ACC112 (cell line): Measurements from ENCODE around the gene TSHB.
"Not testable (repeated sequence)": the region's sequence is repeated elsewhere in the genome, so short reads cannot be mapped to it uniquely, and the experiment has no call there.

Experiments used
- H2AFZ ChIP-seq: fragments of 200-600 bp; sonication (generic); one replicate; pipeline ENCODE4 v1.6.0; 2017; ENCODE audit warnings: antibody characterized with exemption, low read length; ENCODE audit not compliant: unreplicated experiment
- H3K27ac ChIP-seq: fragments of 200-600 bp; sonication (generic); 2 replicates; pipeline ENCODE4 v1.5.1; 2014; ENCODE audit warnings: low read depth, mild to moderate bottlenecking, antibody characterized with exemption, low read length, moderate library complexity
- H3K27me3 ChIP-seq: fragments of 200-600 bp; sonication (generic); 2 replicates; pipeline ENCODE4 v1.6.1; 2014; ENCODE audit warnings: mild to moderate bottlenecking, antibody characterized with exemption, low read length, moderate library complexity, mixed read lengths; ENCODE audit not compliant: insufficient read depth
- H3K36me3 ChIP-seq: fragments of 200-600 bp; sonication (generic); 2 replicates; pipeline ENCODE4 v1.6.1; 2016; ENCODE audit warnings: mild to moderate bottlenecking, antibody characterized with exemption, low read length, moderate library complexity, mixed read lengths; ENCODE audit not compliant: insufficient read depth
- H3K4me1 ChIP-seq: fragments of 200-600 bp; sonication (generic); one replicate; pipeline ENCODE4 v1.6.1; 2016; ENCODE audit warnings: low read length, mixed read lengths; ENCODE audit not compliant: insufficient read depth, unreplicated experiment, control insufficient read depth
- H3K4me3 ChIP-seq: fragments of 200-600 bp; sonication (generic); 2 replicates; pipeline ENCODE4 v1.5.1; 2014; ENCODE audit warnings: mild to moderate bottlenecking, low read depth, low read length
- H3K79me2 ChIP-seq: fragments of 200-600 bp; sonication (generic); one replicate; pipeline ENCODE4 v1.6.0; 2016; ENCODE audit warnings: low read length; ENCODE audit not compliant: control insufficient read depth, unreplicated experiment, insufficient read depth

The TSHB gene

GRCh38 chr1:115029526-115029925 is at the start of gene TSHB:
TSS of gene TSHB (plus strand) at chr1:115029826. CDS start at chr1:115033363, 3,537 bp downstream.
- Histone ChIP-seq H3K4me3 (no peak within 1 kb of the TSS), H3K36me3 (no peaks in the 10 kb centered on the region), H3K79me2 (no peaks in the 10 kb centered on the region), H3K27ac (no peak within 1 kb of the TSS), H2AFZ (no peak within 1 kb of the TSS), H3K4me1 (no peaks in the 10 kb centered on the region), H3K27me3 (peaks cover 20% of the 10 kb centered on the region; the same call in 1 of the 2 replicates)

- Histone ChIP-seq H3K36me3 (no peaks in the 10 kb centered on the region; the same call in 1 of the 2 replicates), H3K4me1 (peaks cover 3% of the 10 kb centered on the region), H3K27ac (no peak overlapping the region), H3K27me3 (no peaks in the 10 kb centered on the region), H2AFZ (no peak overlapping the region), H3K79me2 (no peaks in the 10 kb centered on the region), H3K4me3 (no peak overlapping the region)
These were observed 47.4 kb upstream of the TSHB start for GRCh38 chr1:114982251-114982650.

- Histone ChIP-seq H3K4me1 (peaks cover 3% of the 10 kb centered on the region), H3K36me3 (no peaks in the 10 kb centered on the region; the same call in 1 of the 2 replicates), H3K79me2 (no peaks in the 10 kb centered on the region), H2AFZ (no peak overlapping the region), H3K27me3 (no peaks in the 10 kb centered on the region), H3K27ac (peak overlapping the region; percentile 22; the same call in 1 of the 2 replicates), H3K4me3 (no peak overlapping the region)
These were observed 43.3 kb upstream of the TSHB start for GRCh38 chr1:114986286-114986685.

- H3K27ac ChIP-seq, result no peak overlapping the region
- no peak overlapping the region for H3K4me3 ChIP-seq
- H3K27me3 ChIP-seq, result no peaks in the 10 kb centered on the region
- H3K36me3 ChIP-seq, result no peaks in the 10 kb centered on the region; the same call in 1 of the 2 replicates
- peaks cover 3% of the 10 kb centered on the region for H3K4me1 ChIP-seq
- H3K79me2 ChIP-seq, result no peaks in the 10 kb centered on the region
- H2AFZ ChIP-seq, result no peak overlapping the region
These were observed 41.5 kb upstream of the TSHB start for GRCh38 chr1:114988095-114988494.

GRCh38 chr1:114997510-114998289 is 31.9 kb upstream of the TSHB start:
- no peaks in the 10 kb centered on the region for H3K79me2 ChIP-seq
- H3K27ac ChIP-seq, result no peak overlapping the region
- H3K4me3 ChIP-seq, result no peak overlapping the region
- no peaks in the 10 kb centered on the region for H3K4me1 ChIP-seq
- no peaks in the 10 kb centered on the region for H3K36me3 ChIP-seq
- H3K27me3 ChIP-seq, result peaks cover 29% of the 10 kb centered on the region
- H2AFZ ChIP-seq, result no peak overlapping the region

GRCh38 chr1:115006191-115006590 is 23.4 kb upstream of the TSHB start:
- no peaks in the 10 kb centered on the region for H3K36me3 ChIP-seq
- H3K79me2 ChIP-seq, result no peaks in the 10 kb centered on the region
- H3K4me1 ChIP-seq, result no peaks in the 10 kb centered on the region
- H3K27ac ChIP-seq, result no peak overlapping the region
- peaks cover 37% of the 10 kb centered on the region for H3K27me3 ChIP-seq
- no peak overlapping the region for H3K4me3 ChIP-seq
- H2AFZ ChIP-seq, result no peak overlapping the region

GRCh38 chr1:115012006-115012405 is 17.6 kb upstream of the TSHB start:
- no peaks in the 10 kb centered on the region for H3K79me2 ChIP-seq
- H2AFZ ChIP-seq, result no peak overlapping the region
- no peak overlapping the region for H3K27ac ChIP-seq

GRCh38 chr1:115012434-115012833 is 17.2 kb upstream of the TSHB start:
- no peak overlapping the region for H3K27ac ChIP-seq
- no peak overlapping the region for H2AFZ ChIP-seq

More at GRCh38 chr1:115012006-115012405, 17.6 kb upstream of the TSHB start:
- H3K4me1 ChIP-seq, result no peaks in the 10 kb centered on the region
- peaks cover 10% of the 10 kb centered on the region; the same call in 1 of the 2 replicates for H3K27me3 ChIP-seq
- H3K36me3 ChIP-seq, result no peaks in the 10 kb centered on the region
- H3K4me3 ChIP-seq, result no peak overlapping the region

GRCh38 chr1:115013792-115014191 is 15.8 kb upstream of the TSHB start:
- Histone ChIP-seq H3K36me3 (no peaks in the 10 kb centered on the region), H3K4me3 (no peak overlapping the region), H3K27ac (no peak overlapping the region), H2AFZ (no peak overlapping the region), H3K27me3 (peaks cover 10% of the 10 kb centered on the region; the same call in 1 of the 2 replicates), H3K79me2 (no peaks in the 10 kb centered on the region), H3K4me1 (no peaks in the 10 kb centered on the region)

More at GRCh38 chr1:115012434-115012833, 17.2 kb upstream of the TSHB start:
- H3K36me3 ChIP-seq, result no peaks in the 10 kb centered on the region
- H3K4me3 ChIP-seq, result no peak overlapping the region
- no peaks in the 10 kb centered on the region for H3K4me1 ChIP-seq
- no peaks in the 10 kb centered on the region for H3K79me2 ChIP-seq
- peaks cover 10% of the 10 kb centered on the region; the same call in 1 of the 2 replicates for H3K27me3 ChIP-seq

GRCh38 chr1:115019549-115019948 is 10.1 kb upstream of the TSHB start:
- H3K36me3 ChIP-seq, H2AFZ ChIP-seq, H3K79me2 ChIP-seq, H3K4me3 ChIP-seq, H3K27ac ChIP-seq, H3K4me1 ChIP-seq: not testable (repeated sequence)
- H3K27me3 ChIP-seq, result peaks cover 42% of the 10 kb centered on the region

- H3K36me3 ChIP-seq, result no peaks in the 10 kb centered on the region
- no peaks in the 10 kb centered on the region for H3K4me1 ChIP-seq
These were observed 8.5 kb upstream of the TSHB start for GRCh38 chr1:115021145-115021544.

More at GRCh38 chr1:115021145-115021544, 8.5 kb upstream of the TSHB start:
- no peak overlapping the region for H3K4me3 ChIP-seq
- H3K27me3 ChIP-seq, result peaks cover 42% of the 10 kb centered on the region
- no peaks in the 10 kb centered on the region for H3K79me2 ChIP-seq
- H3K27ac ChIP-seq, result no peak overlapping the region
- H2AFZ ChIP-seq, result no peak overlapping the region
